ENCODE data around the gene SMIM24.
"Not testable (repeated sequence)": the region's sequence is repeated elsewhere in the genome, so short reads cannot be mapped to it uniquely, and the experiment has no call there.

Gene SMIM24

DNA sequence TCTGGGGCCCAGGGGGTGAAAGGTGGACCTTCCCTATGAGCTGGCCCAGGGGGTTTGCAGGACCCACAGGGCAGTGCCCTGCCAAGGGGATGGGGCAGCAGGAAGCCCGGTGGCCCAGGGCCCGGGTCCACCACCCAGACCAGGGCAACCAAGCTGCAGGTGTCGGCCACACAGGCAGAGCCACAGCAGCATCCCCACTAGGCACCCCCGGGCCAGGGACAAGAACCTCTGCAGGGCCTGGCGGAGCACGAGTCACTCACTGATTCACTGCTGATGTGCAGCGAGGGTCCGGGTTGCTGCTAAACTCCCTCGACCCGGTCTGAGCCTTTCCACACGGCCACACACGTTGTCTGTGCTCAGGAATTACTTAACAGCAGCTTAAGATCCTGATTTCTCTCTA is 34.6 kb upstream of the SMIM24 start:
- no peak for DNase-seq (ENCODE audit: low read depth)

DNA sequence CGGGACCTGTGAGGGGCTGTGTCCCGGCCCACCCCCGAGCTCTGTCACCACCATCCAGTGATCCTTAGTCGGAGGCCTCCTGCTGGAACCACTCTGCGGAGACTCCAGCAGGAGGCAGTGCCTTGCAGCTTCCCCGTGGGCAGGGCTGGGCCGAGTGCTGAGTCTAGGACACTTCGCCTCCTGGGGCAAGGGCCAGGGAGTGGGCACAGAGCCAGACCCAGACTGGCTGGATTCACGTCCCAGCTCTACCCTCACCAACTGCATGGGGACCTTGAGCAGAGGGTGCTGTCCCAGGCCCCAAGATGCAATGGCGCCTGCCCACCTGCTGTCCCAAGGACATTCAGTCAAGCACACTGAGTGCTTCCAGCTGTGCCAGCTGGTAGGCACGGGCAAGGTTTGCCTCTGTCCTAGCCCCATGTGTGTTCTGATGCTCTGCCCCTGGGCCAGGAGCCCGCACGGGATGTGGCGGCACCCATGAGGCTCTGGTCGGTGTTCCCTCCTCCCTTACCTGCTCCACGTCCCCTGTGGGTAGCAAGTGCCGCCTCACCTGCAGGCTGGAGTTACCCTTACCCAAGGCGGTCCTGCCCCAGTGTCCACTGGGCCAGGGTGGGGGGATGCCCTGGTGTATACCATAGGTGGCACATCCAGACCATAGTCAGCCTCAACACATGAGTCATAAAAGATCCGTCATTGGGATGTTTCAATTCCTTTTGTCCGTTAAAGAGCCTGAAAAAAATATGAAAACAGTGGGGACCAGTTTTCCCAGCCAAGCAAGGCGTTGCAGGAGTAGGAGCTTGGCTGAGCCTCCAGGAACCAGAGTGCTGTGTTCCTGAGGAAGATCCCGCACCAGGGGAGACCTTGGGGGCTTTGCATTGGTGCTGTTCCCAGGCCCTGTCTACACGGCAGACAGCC is 33.2 kb upstream of the SMIM24 start:
- no peak for DNase-seq (ENCODE audit: low read depth)

GRCh38 chr19:3512562-3513228 is 32.4 kb upstream of the SMIM24 start:
- DNase-seq (ENCODE audit: low read depth) = no peak

GRCh38 chr19:3511506-3512251 is 31.4 kb upstream of the SMIM24 start:
- DNase-seq (ENCODE audit: low read depth) = no peak

- no peak for DNase-seq (ENCODE audit: low read depth)
These were observed 30.4 kb upstream of the SMIM24 start for GRCh38 chr19:3510727-3511126.

DNA sequence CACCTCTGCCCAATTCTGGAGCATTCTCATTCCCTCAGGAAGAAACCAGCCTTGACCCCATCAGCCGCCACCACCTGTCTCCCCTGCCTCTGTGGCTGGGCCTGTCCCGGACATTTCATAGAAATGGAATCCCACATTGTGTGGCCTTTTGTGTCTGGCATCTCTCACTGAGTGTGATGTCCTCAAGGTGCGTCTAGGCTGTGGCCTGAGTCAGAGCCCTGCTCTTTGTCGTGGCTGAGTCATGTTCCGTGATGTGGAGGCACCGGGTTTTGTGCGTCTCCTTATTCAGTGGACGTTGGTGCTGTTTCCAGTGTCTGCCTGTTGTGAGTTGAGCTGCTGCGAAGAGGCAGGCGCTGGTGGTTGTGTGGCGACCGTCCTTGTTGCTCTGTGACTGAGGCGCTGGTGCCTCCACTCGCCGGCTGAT is 29.3 kb upstream of the SMIM24 start:
- no peak for DNase-seq (ENCODE audit: low read depth)

DNA sequence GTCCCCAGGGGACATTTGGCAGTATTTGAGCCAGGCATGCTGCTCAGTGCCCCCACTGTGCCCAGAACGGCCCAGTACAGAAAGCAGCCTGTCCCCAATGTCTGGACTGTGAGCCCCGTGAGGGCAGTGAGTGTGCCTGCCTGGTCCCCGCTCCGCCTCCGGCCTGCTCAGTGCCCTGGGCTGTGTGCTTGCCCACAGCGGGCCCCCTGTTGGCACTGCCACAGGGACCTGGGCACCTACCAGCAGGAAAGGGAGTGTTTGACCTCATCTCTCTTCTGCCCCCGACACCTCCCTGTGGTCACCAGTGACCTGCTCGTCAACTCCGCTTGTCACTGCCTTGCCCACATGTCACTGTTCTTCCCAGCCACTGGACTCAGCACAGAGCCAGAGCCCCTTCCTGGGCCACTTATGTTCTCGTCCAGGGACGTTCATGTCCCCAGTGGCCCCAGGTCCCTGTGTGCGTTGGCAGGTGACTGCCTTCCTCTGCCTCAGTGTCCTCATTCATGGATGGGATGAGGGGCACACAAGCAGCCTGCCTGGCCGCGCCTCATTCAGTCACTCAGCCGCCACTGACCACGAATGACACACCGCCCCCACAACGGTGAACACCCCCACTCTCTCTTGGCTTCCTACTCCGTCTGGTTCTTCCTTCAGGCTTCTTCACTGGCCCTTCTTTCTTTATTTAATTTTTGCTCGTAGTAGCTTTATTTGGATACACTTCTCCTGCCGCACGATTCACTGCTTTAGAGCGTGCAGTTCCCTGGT is 28.6 kb upstream of the SMIM24 start:
- DNase-seq (ENCODE audit: low read depth) = no peak

DNA sequence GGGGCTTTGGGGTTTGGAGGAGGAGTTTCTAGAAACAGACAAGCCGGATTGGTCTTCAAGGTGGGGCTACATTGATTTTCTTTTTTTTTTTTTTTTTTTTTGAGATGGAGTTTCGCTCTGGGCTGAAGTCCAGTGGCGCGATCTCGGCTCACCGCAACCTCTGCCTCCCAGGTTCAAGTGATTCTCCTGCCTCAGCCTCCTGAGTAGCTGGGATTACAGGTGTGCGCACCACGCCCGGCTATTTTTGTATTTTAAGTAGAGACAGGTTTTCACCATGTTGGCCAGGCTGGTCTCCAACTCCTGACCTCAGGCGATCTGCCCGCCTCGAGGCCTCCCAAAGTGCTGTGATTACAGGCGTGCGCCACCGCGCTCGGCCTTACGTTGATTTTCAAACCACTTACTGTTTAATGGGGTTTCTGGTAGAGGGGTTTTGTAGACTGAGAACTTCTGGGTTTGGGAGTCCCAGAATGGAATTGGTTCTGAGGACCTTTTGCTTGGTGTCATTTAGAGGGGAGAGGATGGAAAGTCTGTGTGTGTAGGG is 27.9 kb upstream of the SMIM24 start:
- not testable (repeated sequence) for DNase-seq (ENCODE audit: low read depth)

- DNase-seq (ENCODE audit: low read depth) = no peak
These were observed 27.2 kb upstream of the SMIM24 start for GRCh38 chr19:3507371-3508120.

DNA sequence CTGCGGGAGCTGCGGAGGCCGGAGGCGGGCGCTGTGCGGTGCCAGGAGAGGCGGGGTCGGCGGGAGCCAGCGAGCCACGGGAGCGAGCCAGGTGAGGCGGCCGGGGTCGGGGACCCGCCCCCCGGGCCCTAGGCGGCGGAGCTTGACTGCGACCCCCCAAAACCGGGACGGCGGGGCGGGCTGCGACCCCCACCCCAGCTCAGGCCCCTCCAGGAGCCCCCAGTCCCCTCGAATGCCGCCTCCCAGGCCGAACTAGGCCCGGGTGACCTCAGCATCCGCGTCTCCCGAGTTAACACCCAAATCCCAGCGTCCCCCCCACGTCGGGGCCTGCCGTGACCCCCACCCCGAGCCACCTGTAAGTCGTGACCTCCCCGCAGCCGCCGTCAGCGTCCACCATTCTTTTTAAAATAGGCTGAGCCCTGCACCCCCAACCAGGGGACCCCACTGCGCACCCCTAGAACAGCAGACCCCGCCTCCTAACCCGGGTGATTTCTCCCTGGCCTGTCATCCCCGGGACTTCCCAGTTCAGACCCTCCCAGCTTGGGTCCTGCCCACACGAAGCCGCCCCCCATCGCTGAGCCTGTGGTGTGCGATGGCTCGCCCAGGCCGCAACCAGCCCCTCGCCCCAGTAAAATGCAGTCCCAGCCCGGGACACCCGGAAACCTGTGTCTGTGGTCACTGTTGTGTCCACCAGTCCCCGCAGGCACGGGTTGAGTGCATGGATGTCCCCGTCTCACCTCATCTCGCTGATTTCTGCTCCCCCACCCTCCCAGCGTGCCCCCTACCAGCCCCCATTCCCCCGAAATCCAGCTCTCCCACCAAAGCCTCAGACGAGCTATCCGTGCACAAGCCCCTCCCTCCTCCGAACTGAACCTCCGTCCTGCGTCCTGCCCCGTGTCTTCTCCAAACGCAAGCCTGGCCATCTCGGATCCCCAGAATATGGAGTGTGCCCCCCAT is 26.3 kb upstream of the SMIM24 start:
- no peak for DNase-seq (ENCODE audit: low read depth)

DNA sequence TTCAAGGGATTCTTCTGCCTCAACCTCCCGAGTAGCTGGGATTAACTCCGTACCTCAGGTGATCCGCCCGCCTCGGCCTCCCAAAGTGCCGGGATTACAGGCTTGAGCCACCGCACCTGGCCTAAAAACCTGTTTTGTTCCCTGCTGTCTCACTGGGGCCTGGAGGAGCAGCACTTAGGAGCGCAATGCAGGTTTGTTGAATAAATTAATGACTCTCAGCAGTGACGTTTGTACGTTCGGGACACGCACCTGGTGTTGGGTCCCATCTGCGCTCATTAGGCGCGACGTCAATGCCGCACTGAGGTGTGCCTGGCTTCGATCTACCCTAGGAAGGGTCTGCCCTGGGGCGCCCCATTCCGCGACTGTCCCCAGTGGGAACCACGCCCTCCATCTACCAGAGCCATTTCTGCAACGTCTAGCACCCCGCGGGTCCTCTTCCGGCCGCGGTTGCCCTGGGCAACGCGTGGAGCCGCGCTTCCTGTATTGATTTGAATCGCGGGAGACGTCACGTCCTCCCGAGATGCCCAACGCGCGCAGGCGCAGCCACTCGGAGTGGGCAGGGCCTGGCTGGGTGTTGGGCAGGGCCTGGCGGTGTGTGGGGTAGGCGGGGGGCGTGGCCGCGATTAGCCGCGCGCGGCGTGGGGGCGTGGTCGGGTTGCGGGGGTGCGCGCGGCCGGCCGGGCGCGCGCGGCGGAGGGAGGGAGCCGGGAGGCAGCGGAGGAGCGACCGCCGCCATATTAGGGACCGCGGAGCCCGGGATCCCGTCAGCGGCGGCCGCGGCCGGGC is 25.5 kb upstream of the SMIM24 start, which contains the start of gene FZR1:
Gene FZR1 (plus strand): TSS at position 714 of the 786 bp plus-strand sequence. CDS start 16,679 bp downstream, outside the sequence.
- DNase-seq (ENCODE audit: low read depth) = peak; percentile 97

- no peak for DNase-seq (ENCODE audit: low read depth)
These were observed 24.4 kb upstream of the SMIM24 start for GRCh38 chr19:3504735-3505134.

- no peak for DNase-seq (ENCODE audit: low read depth)
These were observed 22.8 kb upstream of the SMIM24 start for GRCh38 chr19:3503036-3503572.

DNA sequence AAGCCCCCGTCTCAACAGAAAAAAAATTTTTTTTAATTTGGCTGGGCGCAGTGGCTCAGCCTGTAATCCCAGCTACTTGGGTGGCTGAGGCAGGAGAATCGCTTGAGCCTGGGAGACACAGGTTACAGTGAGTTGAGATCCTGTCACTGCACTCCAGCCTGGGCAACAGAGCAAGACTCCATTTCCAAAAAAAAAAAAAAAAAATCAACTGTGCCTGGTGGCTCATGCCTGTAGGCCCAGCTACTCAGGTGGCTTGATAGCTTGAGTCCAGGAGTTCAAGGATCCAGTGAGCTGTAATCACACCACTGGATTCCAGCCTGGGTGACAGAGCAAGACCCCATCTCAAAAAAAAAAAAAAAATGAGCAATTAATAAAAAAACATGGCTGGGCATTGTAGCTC is 21.5 kb upstream of the SMIM24 start:
- DNase-seq (ENCODE audit: low read depth) = no peak

GRCh38 chr19:3500429-3501101 is 20.2 kb upstream of the SMIM24 start, which contains the start of gene DOHH:
TSS of gene DOHH (minus strand) at chr19:3500674. CDS start at chr19:3496814, 3,860 bp downstream.
- DNase-seq (ENCODE audit: low read depth) = peak; percentile 92

GRCh38 chr19:3499738-3500428 is 19.6 kb upstream of the SMIM24 start:
- DNase-seq (ENCODE audit: low read depth) = no peak

Data from stimulated activated CD8-positive, alpha-beta memory T cell treated with anti-CD3 and anti-CD28 coated beads, Interleukin-15, amount 100 ng/mL, for 1 hour (primary cell).